ENCODE measurements around the gene FAM53B. TPM values are rescaled to one million over a fixed set of nuclear protein-coding genes. Genes with fewer than 3 reads are reported as not detected.

Gene FAM53B
- total and polyA plus RNA-seq, 7 experiments from 2014 or later = 3.9 to 51.5 (median 27.7) TPM

DNA sequence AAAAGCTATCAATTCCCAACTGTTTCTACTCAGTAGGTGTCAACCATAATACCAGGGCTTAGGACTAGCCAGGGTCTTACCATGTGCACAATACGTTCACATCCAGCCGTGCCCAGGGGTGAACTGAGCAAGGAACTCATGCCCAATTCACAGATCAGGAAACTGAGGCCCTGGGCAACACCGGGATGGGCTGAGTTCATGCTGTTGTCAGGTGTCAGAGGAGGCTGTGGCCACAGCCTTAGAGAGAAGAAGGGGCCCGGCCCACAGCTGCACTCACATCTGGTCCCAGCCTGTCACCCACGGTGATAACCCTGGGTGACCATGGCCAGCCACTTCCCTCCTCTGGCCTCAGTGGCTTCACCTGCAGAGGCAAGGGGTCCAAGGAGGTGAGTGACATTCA lies 92.0 kb downstream of the FAM53B start:
- Mint-ChIP-seq H3K27me3 (no peaks in the 10 kb centered on the region), H3K36me3 (peaks cover 0 to 10% (median 4%) of the 10 kb centered on the region in 5 donors), H3K4me1 (peaks cover 47 to 93% (median 82%) of the 10 kb centered on the region in 7 donors), H3K9me3 (peaks cover 0 to 1% (median 0%) of the 10 kb centered on the region in 11 donors), H3K27ac (peak overlapping the region in 8 of 9 donors; percentile 32 to 97 (median 52)), H3K4me3 (peak overlapping the region in 5 of 10 donors; percentile 25 to 61 (median 38))
- H3K36me3 ChIP-seq (ENCODE audit: control insufficient read depth in 2 of 3, insufficient read depth in 3 of 3, low read length in 3 of 3) = peaks cover 0 to 8% (median 0%) of the 10 kb centered on the region in 3 experiments
- intact Hi-C loops (cut with micrococcal nuclease) = no loop called here
- H3K9me3 ChIP-seq (ENCODE audit: control insufficient read depth in 2 of 3, low read length in 3 of 3) = no peaks in the 10 kb centered on the region
- CTCF ChIA-PET = interaction anchor here (0.8 to 9.6 kb wide), 4 partner anchors 14 to 89 kb away, joined by 3 to 131 read pairs (median 5); no protein-coding TSS in a partner anchor
- no peaks in the 10 kb centered on the region for H3K27me3 ChIP-seq (ENCODE audit: control insufficient read depth in 2 of 2, insufficient read depth in 2 of 2, low read length in 2 of 2)
- DNase-seq (no peak), ATAC-seq (no peak)
- no peak overlapping the region for H3K4me3 ChIP-seq (ENCODE audit: low read length)
- POLR2A ChIA-PET = interaction anchor here (0.6 to 7.0 kb wide), 3 partner anchors 16 to 34 kb away, joined by 3 to 74 read pairs (median 40); no protein-coding TSS in a partner anchor
- peaks cover 69 to 91% of the 10 kb centered on the region in 2 donors for H3K4me1 ChIP-seq (ENCODE audit: control insufficient read depth in 2 of 2, insufficient read depth in 2 of 2, low read length in 2 of 2)
- H3K27ac ChIP-seq (ENCODE audit: low read depth, low read length) = no peak overlapping the region

DNA sequence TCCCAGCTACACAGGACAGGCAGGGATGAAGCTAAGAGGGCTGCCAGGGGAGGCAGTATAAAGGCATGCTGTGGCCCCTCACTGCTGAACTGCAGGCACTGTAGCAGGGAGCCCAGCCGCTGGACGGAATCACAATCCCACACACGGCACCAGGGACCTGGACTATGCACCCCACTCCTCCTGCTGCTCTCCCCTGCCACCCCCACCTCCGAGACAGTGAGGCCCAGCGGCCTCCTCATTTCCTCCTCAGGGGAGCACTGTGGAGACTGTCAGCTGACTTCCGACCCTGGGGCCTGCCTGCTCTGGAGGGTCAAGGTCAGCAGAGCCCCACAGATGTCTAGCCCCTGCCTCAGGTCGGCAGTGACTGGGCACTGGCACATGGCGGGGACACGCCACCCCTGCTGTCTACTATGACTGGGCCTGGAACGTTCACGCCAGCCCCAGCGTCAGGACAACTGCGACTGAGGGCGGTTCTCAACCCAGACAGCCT lies 92.7 kb downstream of the FAM53B start:
- ChIA-PET CTCF (interaction anchor here (0.8 to 9.6 kb wide), 3 partner anchors 45 to 90 kb away, joined by 3 to 131 read pairs (median 4); no protein-coding TSS in a partner anchor), POLR2A (interaction anchor here (1.4 to 7.0 kb wide), 5 partner anchors 9 to 77 kb away, joined by 3 to 74 read pairs (median 40); no protein-coding TSS in a partner anchor)
- Histone ChIP-seq H3K27me3 (ENCODE audit: control insufficient read depth in 2 of 2, insufficient read depth in 2 of 2, low read length in 2 of 2) (no peaks in the 10 kb centered on the region), H3K4me3 (ENCODE audit: low read length) (peak overlapping the region; percentile 16), H3K9me3 (ENCODE audit: control insufficient read depth in 2 of 3, low read length in 3 of 3) (no peaks in the 10 kb centered on the region), H3K36me3 (ENCODE audit: control insufficient read depth in 2 of 3, insufficient read depth in 3 of 3, low read length in 3 of 3) (peaks cover 0 to 8% (median 0%) of the 10 kb centered on the region in 3 experiments), H3K27ac (ENCODE audit: low read depth, low read length) (peak overlapping the region; percentile 24), H3K4me1 (ENCODE audit: control insufficient read depth in 2 of 2, insufficient read depth in 2 of 2, low read length in 2 of 2) (peaks cover 74 to 95% of the 10 kb centered on the region in 2 donors)
- peak overlapping the region in 8 of 10 donors; percentile 1 to 74 (median 60) for H3K4me3 Mint-ChIP-seq
- H3K4me1 Mint-ChIP-seq = peaks cover 51 to 95% (median 85%) of the 10 kb centered on the region in 7 donors
- peaks cover 0 to 10% (median 4%) of the 10 kb centered on the region in 5 donors for H3K36me3 Mint-ChIP-seq
- no peaks in the 10 kb centered on the region for H3K27me3 Mint-ChIP-seq
- H3K9me3 Mint-ChIP-seq = peaks cover 0 to 1% (median 0%) of the 10 kb centered on the region in 11 donors
- intact Hi-C loops (cut with micrococcal nuclease) = loop anchor here in 1 of 2 donors (2.0 kb wide), 1 partner anchor 15 kb away; no protein-coding TSS in a partner anchor
- ATAC-seq = no peak
- no peak for DNase-seq
- H3K27ac Mint-ChIP-seq = peak overlapping the region; percentile 17 to 97 (median 69)

DNA sequence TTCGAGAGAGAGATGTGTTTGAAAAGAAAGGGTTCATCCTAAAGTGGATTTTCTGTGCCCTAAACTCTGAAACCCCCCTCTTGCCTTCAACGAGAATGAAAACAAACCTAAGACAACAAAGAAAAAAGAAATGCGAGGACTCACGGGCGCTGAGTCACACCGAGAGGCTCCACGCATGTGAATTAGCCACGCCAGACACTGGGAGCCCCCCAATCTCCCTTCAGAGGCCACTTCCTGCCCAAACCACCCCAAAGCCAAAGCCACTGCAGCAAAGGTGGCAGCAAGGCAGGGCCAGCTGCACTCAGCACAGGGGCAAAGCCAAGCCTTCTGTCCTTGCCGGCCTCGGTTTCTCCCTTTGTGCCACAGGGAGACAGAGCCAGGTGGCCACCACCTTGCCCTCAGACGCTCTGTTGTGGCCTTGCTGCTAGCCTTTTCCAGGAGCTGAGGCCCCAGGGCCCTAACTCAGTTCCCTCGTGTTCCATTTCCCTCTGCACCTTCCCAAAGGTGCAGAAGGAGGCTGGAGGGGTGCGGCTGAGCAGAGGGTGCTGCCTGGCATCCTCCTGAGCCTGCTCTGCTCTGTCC lies 93.3 kb downstream of the FAM53B start:
- Histone ChIP-seq H3K27me3 (ENCODE audit: control insufficient read depth in 2 of 2, insufficient read depth in 2 of 2, low read length in 2 of 2) (no peaks in the 10 kb centered on the region), H3K27ac (ENCODE audit: low read depth, low read length) (peak overlapping the region; percentile 24), H3K4me3 (ENCODE audit: low read length) (peak overlapping the region; percentile 29), H3K9me3 (ENCODE audit: control insufficient read depth in 2 of 3, low read length in 3 of 3) (no peaks in the 10 kb centered on the region), H3K4me1 (ENCODE audit: control insufficient read depth in 2 of 2, insufficient read depth in 2 of 2, low read length in 2 of 2) (peaks cover 80 to 94% of the 10 kb centered on the region in 2 donors), H3K36me3 (ENCODE audit: control insufficient read depth in 2 of 3, insufficient read depth in 3 of 3, low read length in 3 of 3) (peaks cover 0 to 8% (median 0%) of the 10 kb centered on the region in 3 experiments)
- no peaks in the 10 kb centered on the region for H3K27me3 Mint-ChIP-seq
- H3K36me3 Mint-ChIP-seq = peaks cover 0 to 12% (median 4%) of the 10 kb centered on the region in 5 donors
- peak overlapping the region; percentile 55 to 97 (median 82) for H3K27ac Mint-ChIP-seq
- DNase-seq (peak in 4 of 9 donors; percentile 20 to 57 (median 38)), ATAC-seq (peak; percentile 56)
- ChIA-PET CTCF (interaction anchor here (0.9 to 9.6 kb wide), 3 partner anchors 14 to 68 kb away, joined by 4 to 131 read pairs (median 5); no protein-coding TSS in a partner anchor), POLR2A (interaction anchor here (1.4 to 7.0 kb wide), 5 partner anchors 9 to 77 kb away, joined by 3 to 74 read pairs (median 40); no protein-coding TSS in a partner anchor)
- intact Hi-C loops (cut with micrococcal nuclease) = loop anchor here in 1 of 2 donors (2.0 kb wide), 1 partner anchor 14 kb away; no protein-coding TSS in a partner anchor
- peak overlapping the region; percentile 54 to 74 (median 70) for H3K4me3 Mint-ChIP-seq
- peaks cover 51 to 95% (median 87%) of the 10 kb centered on the region in 7 donors for H3K4me1 Mint-ChIP-seq
- H3K9me3 Mint-ChIP-seq = peaks cover 0 to 1% (median 0%) of the 10 kb centered on the region in 11 donors

DNA sequence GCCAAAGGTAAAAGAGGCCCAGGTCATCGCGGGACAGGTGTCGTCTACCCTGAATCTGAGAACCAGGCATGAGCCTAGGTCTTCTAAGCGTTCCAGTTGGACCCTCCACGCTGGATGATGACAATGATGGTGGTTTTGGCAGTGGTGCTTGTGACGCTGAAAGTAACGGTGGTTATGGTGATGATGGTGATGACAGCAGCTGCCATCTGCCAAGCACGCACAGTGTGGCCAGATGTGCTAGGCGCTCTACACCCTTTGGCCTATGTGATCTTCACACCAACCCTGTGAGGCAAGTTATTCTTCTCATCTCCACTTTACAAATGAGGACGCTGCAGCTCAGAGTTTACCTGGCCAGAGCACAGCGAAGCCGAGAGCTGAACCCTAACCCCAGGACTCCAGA lies 93.9 kb downstream of the FAM53B start:
- Mint-ChIP-seq H3K4me3 (peak overlapping the region; percentile 17 to 72 (median 66)), H3K27ac (peak overlapping the region; percentile 55 to 97 (median 82)), H3K36me3 (peaks cover 0 to 12% (median 0%) of the 10 kb centered on the region in 5 donors), H3K4me1 (peaks cover 45 to 94% (median 87%) of the 10 kb centered on the region in 7 donors), H3K9me3 (no peaks in the 10 kb centered on the region), H3K27me3 (no peaks in the 10 kb centered on the region)
- intact Hi-C loops (cut with micrococcal nuclease) = loop anchor here in 1 of 2 donors (2.0 kb wide), 1 partner anchor 13 kb away; no protein-coding TSS in a partner anchor
- CTCF ChIA-PET = interaction anchor here (1.0 to 9.6 kb wide), 8 partner anchors 11 to 91 kb away, joined by 3 to 131 read pairs (median 4); no protein-coding TSS in a partner anchor
- peaks cover 0 to 2% (median 0%) of the 10 kb centered on the region in 3 experiments for H3K36me3 ChIP-seq (ENCODE audit: control insufficient read depth in 2 of 3, insufficient read depth in 3 of 3, low read length in 3 of 3)
- no peaks in the 10 kb centered on the region for H3K27me3 ChIP-seq (ENCODE audit: control insufficient read depth in 2 of 2, insufficient read depth in 2 of 2, low read length in 2 of 2)
- H3K27ac ChIP-seq (ENCODE audit: low read depth, low read length) = no peak overlapping the region
- H3K4me3 ChIP-seq (ENCODE audit: low read length) = peak overlapping the region; percentile 29
- POLR2A ChIA-PET = interaction anchor here (1.4 to 7.0 kb wide), 6 partner anchors 10 to 78 kb away, joined by 3 to 74 read pairs (median 48); no protein-coding TSS in a partner anchor
- DNase-seq (no peak), ATAC-seq (peak; percentile 39)
- peaks cover 80 to 94% of the 10 kb centered on the region in 2 donors for H3K4me1 ChIP-seq (ENCODE audit: control insufficient read depth in 2 of 2, insufficient read depth in 2 of 2, low read length in 2 of 2)
- no peaks in the 10 kb centered on the region for H3K9me3 ChIP-seq (ENCODE audit: control insufficient read depth in 2 of 3, low read length in 3 of 3)

DNA sequence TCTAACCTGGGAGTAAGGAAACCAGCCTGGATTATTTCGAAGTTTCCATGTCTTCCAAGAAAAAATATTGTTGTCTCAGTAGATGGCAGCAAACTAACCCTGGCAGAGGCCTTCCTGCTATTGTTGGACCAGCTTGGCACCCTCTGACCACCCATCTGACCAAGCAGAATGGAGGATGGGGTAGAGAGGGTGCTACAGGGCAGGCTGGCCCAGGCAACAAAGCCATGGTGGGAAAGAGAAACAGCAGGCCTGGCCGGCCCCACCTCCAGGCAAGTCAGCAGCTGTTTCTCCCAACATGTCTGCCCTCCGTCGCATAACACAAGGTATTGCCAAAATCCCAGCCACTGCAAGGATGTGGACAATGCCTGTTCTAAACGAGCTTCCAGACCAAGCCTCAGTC lies 95.0 kb downstream of the FAM53B start:
- H3K4me1 Mint-ChIP-seq = peaks cover 39 to 94% (median 84%) of the 10 kb centered on the region in 7 donors
- intact Hi-C loops (cut with micrococcal nuclease) = loop anchor here (2.0 to 10.0 kb wide), 4 partner anchors 40 to 234 kb away; partner anchors contain the start of genes ABRAXAS2 (in 1 of the 2), EEF1AKMT2 (in 1 of the 2) and OAT (in 1 of the 2)
- H3K27me3 Mint-ChIP-seq = no peaks in the 10 kb centered on the region
- ATAC-seq (no peak), DNase-seq (no peak)
- POLR2A ChIA-PET = interaction anchor here (0.7 to 7.0 kb wide), 14 partner anchors 11 to 92 kb away, joined by 3 to 74 read pairs (median 12); no protein-coding TSS in a partner anchor
- H3K9me3 Mint-ChIP-seq = no peaks in the 10 kb centered on the region
- H3K4me3 Mint-ChIP-seq = peak overlapping the region in 8 of 10 donors; percentile 32 to 87 (median 80)
- H3K27ac Mint-ChIP-seq = peak overlapping the region; percentile 86 to 97 (median 95)
- no peaks in the 10 kb centered on the region for H3K27me3 ChIP-seq (ENCODE audit: control insufficient read depth in 2 of 2, insufficient read depth in 2 of 2, low read length in 2 of 2)
- H3K9me3 ChIP-seq (ENCODE audit: control insufficient read depth in 2 of 3, low read length in 3 of 3) = no peaks in the 10 kb centered on the region
- H3K27ac ChIP-seq (ENCODE audit: low read depth, low read length) = peak overlapping the region; percentile 62
- CTCF ChIA-PET = interaction anchor here (0.9 to 9.6 kb wide), 13 partner anchors 10 to 91 kb away, joined by 3 to 131 read pairs (median 6); no protein-coding TSS in a partner anchor
- peaks cover 0 to 12% (median 0%) of the 10 kb centered on the region in 5 donors for H3K36me3 Mint-ChIP-seq
- H3K4me1 ChIP-seq (ENCODE audit: control insufficient read depth in 2 of 2, insufficient read depth in 2 of 2, low read length in 2 of 2) = peaks cover 73 to 87% of the 10 kb centered on the region in 2 donors
- no peaks in the 10 kb centered on the region for H3K36me3 ChIP-seq (ENCODE audit: control insufficient read depth in 2 of 3, insufficient read depth in 3 of 3, low read length in 3 of 3)
- peak overlapping the region; percentile 34 for H3K4me3 ChIP-seq (ENCODE audit: low read length)

All from naive thymus-derived CD4-positive, alpha-beta T cell (primary cell).